Lower lobe of right lung (tissue), 2 donors: ENCODE data around the gene ZNF138. TPM values are rescaled to one million over a fixed set of nuclear protein-coding genes. Genes with fewer than 3 reads are reported as not detected.
"Not testable (repeated sequence)": the region's sequence is repeated elsewhere in the genome, so short reads cannot be mapped to it uniquely, and the experiment has no call there.

Experiments used
- ATAC-seq, 2 donors: fragments of 200-7000 bp; cut with Tn5 transposase; one replicate each; pipeline ENCODE4 v1.9.1; 2020 to 2022; ENCODE audit warnings: mild to moderate bottlenecking in 2 of 2, moderate library complexity in 2 of 2
- DNase-seq: peaks from one replicate; pipeline ENCODE4 v3.0.0-alpha.2; 2020
- H3K27ac ChIP-seq: fragments of 200-600 bp; one replicate; pipeline ENCODE4 v1.8.0; 2022
- H3K27me3 ChIP-seq: fragments of 200-600 bp; one replicate; pipeline ENCODE4 v1.8.0; 2022; ENCODE audit warnings: low read depth
- H3K36me3 ChIP-seq: fragments of 200-600 bp; one replicate; pipeline ENCODE4 v1.8.0; 2022; ENCODE audit warnings: mild to moderate bottlenecking
- H3K4me1 ChIP-seq: fragments of 200-600 bp; one replicate; pipeline ENCODE4 v1.8.0; 2022
- H3K4me3 ChIP-seq: fragments of 200-600 bp; one replicate; pipeline ENCODE4 v1.8.0; 2022; ENCODE audit warnings: mild to moderate bottlenecking
- H3K9me3 ChIP-seq: fragments of 200-600 bp; one replicate; pipeline ENCODE4 v1.8.0; 2022
- CTCF ChIP-seq: fragments of 200-600 bp; IDR thresholded peaks from one replicate; pipeline ENCODE4 v1.8.0; 2022; ENCODE audit warnings: antibody characterized with exemption, mild to moderate bottlenecking
- intact Hi-C: fragments of 100-400 bp; cut with DNase I; formaldehyde crosslinking; loops from one replicate; pipeline ENCODE4 v1.11.0; 2022
- total RNA-seq: library from RNA; stranded (reverse); fragmentation: NEBNext Ultra II Directional; extraction: Animal tissue kit (Norgen Biotek cat#: 25700); gene quantifications from one replicate; pipeline ENCODE4 v1.2.1, GENCODE V29; 2021
- donor health status: DM: no; HTN: yes; CAD: no; lungs with severe emphysema.

The ZNF138 gene
- total RNA-seq, 1 donor from 2014 or later = 6.6 TPM

GRCh38 chr7:64758151-64758550, 36.1 kb upstream of the ZNF138 start:
- Histone ChIP-seq H3K9me3 (no peaks in the 10 kb centered on the region), H3K27me3 (no peaks in the 10 kb centered on the region), H3K4me1 (no peaks in the 10 kb centered on the region), H3K36me3 (no peaks in the 10 kb centered on the region), H3K27ac (no peak overlapping the region), H3K4me3 (no peak overlapping the region)
- no peak for ATAC-seq
- no peak for TF ChIP-seq CTCF
- DNase-seq = no peak
- intact Hi-C loops = no loop called here

DNA sequence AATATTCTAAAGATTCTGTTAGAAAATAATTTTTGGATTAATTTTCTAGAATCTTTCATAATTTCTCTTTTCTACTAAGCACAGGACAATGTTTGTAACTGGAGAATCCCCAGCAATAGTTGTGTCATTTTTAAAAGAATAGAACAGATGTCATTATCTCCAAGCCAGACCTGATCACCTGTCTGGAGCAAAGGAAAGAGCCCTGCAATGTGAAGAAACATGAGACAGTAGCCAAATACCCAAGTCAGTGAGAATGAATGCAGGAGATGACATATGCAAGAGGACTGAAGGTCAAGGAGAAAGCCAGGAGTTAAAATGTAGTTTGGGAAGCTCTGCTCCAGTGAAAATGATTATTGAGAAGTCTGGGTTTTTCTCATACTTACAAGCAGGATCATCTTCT, 25.4 kb upstream of the ZNF138 start:
- no peak overlapping the region for H3K27ac ChIP-seq
- no peaks in the 10 kb centered on the region for H3K36me3 ChIP-seq
- TF ChIP-seq CTCF = no peak
- H3K27me3 ChIP-seq = no peaks in the 10 kb centered on the region
- intact Hi-C loops = no loop called here
- no peaks in the 10 kb centered on the region for H3K4me1 ChIP-seq
- ATAC-seq (no peak), DNase-seq (no peak)
- H3K9me3 ChIP-seq = no peaks in the 10 kb centered on the region
- H3K4me3 ChIP-seq = no peak overlapping the region

DNA sequence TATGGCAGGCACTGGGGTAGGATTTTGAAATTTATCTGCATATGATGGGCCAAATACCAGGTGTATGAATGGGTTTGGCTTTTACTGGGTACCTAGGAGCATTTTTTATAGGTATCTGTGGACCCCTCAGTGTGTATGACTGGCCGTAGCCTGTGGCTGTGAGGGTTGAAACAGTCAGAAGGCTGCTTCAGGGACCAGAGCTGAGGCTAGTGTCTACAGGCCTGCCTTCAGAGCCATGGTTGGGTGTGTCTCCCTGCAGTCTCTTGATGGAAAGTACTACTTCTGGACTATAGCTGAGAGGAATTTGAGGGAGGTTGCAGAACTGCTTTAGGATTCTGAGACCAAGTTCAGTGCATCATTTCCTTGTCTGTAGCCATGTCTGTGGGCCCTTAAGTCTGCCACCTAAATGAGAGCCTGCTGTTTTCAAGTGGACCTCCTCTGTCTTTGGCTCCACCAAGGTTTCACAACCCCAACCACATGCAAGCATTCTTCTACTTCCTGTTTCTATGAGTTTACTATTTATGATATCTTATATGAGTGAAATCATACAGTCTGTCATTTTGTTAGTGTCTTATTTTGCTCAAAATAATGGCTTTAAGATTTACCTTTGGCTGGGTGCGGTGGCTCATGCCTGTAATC, 19.9 kb upstream of the ZNF138 start:
- Histone ChIP-seq H3K36me3 (no peaks in the 10 kb centered on the region), H3K4me3 (no peak overlapping the region), H3K27ac (no peak overlapping the region), H3K27me3 (no peaks in the 10 kb centered on the region), H3K9me3 (peaks cover 7% of the 10 kb centered on the region), H3K4me1 (no peaks in the 10 kb centered on the region)
- no peak for DNase-seq
- ATAC-seq = no peak
- no peak for TF ChIP-seq CTCF
- intact Hi-C loops = no loop called here

- no peak overlapping the region for H3K27ac ChIP-seq
- intact Hi-C loops = no loop called here
- H3K9me3 ChIP-seq = peaks cover 7% of the 10 kb centered on the region
- no peaks in the 10 kb centered on the region for H3K4me1 ChIP-seq
- no peaks in the 10 kb centered on the region for H3K36me3 ChIP-seq
- DNase-seq (no peak), ATAC-seq (no peak)
- no peak overlapping the region for H3K4me3 ChIP-seq
- TF ChIP-seq CTCF = no peak
- no peaks in the 10 kb centered on the region for H3K27me3 ChIP-seq
These were observed 18.9 kb upstream of the ZNF138 start for GRCh38 chr7:64775289-64775688.

- H3K27me3 ChIP-seq, H3K9me3 ChIP-seq, intact Hi-C loops, DNase-seq, ATAC-seq, H3K4me3 ChIP-seq, H3K4me1 ChIP-seq, H3K36me3 ChIP-seq, H3K27ac ChIP-seq: not testable (repeated sequence)
These were observed 9.4 kb upstream of the ZNF138 start for GRCh38 chr7:64784842-64785241.

DNA sequence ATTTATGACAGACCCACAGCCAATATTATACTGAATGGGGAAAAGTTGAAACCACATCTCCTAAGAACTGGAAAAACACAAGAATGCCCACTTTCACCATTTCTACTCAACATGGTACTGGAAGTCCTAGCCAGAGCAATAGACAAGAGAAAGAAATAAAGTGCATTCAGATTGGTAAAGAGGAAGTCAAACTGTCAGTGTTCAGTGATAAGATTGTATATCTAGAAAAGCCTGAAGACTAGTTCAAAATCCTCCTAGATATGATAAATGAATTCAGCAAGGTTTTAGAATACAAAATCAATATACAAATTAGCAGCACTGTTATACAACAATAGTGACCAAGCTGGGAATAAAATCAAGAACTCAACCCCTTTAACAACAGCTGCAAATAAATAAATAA, 6.9 kb upstream of the ZNF138 start:
- no peaks in the 10 kb centered on the region for H3K27me3 ChIP-seq
- no peaks in the 10 kb centered on the region for H3K4me1 ChIP-seq
- no peak for ATAC-seq
- DNase-seq = no peak
- no peak for TF ChIP-seq CTCF
- H3K9me3 ChIP-seq = no peaks in the 10 kb centered on the region
- no peaks in the 10 kb centered on the region for H3K36me3 ChIP-seq
- no peak overlapping the region for H3K27ac ChIP-seq
- no peak overlapping the region for H3K4me3 ChIP-seq
- intact Hi-C loops = no loop called here

DNA sequence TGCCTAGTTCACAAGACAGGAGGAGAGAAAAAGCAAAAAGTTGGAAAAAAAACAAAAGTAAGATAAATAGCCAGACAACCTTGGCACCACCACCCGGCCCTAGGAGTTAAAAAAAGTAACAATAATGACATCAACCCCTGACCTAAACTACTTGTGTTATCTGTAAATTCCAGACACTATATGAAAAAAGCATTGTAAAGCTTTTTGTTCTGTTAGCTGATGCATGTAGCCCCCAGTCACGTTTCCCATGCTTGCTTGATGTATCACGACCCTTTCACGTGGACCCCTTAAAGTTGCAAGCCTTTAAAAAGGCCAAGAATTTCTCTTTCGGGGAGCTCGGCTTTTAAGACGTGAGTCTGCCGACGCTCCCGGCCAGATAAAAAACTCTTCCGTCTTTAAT, 5.0 kb upstream of the ZNF138 start:
- H3K4me1 ChIP-seq, DNase-seq, H3K27me3 ChIP-seq, H3K27ac ChIP-seq, intact Hi-C loops, H3K9me3 ChIP-seq, H3K4me3 ChIP-seq, ATAC-seq, H3K36me3 ChIP-seq: not testable (repeated sequence)
